Activated CD4-positive, alpha-beta T cell treated with anti-CD3 and anti-CD28 coated beads, Interleukin-2, amount 50 U/mL, for 16 hours (primary cell): ENCODE results near the gene MAN2A1.

Experiments
- DNase-seq: peaks from one replicate; pipeline ENCODE4 v3.0.0-alpha.2; 2020

Gene MAN2A1

GRCh38 chr5:109708813-109709212, 19.1 kb downstream of the MAN2A1 start:
- no peak for DNase-seq

- DNase-seq: no peak
Observed at GRCh38 chr5:109709225-109709624, 19.5 kb downstream of the MAN2A1 start.

- DNase-seq: no peak
Observed at GRCh38 chr5:109711673-109712072, 21.9 kb downstream of the MAN2A1 start.

GRCh38 chr5:109713453-109713852, 23.7 kb downstream of the MAN2A1 start:
- DNase-seq: no peak

- DNase-seq: no peak
Observed at GRCh38 chr5:109714592-109714991, 24.9 kb downstream of the MAN2A1 start.

- DNase-seq: no peak
Observed at GRCh38 chr5:109718216-109718615, 28.5 kb downstream of the MAN2A1 start.

- DNase-seq: no peak
Observed at GRCh38 chr5:109718632-109719031, 28.9 kb downstream of the MAN2A1 start.

- DNase-seq: no peak
Observed at GRCh38 chr5:109719978-109720377, 30.3 kb downstream of the MAN2A1 start.

- no peak for DNase-seq
Observed at GRCh38 chr5:109721741-109722140, 32.0 kb downstream of the MAN2A1 start.

- DNase-seq: no peak
Observed at GRCh38 chr5:109723606-109724005, 33.9 kb downstream of the MAN2A1 start.

- DNase-seq: no peak
Observed at GRCh38 chr5:109725135-109725534, 35.4 kb downstream of the MAN2A1 start.

- DNase-seq: no peak
Observed at GRCh38 chr5:109739741-109740728, 50.3 kb downstream of the MAN2A1 start.

GRCh38 chr5:109740966-109741365, 51.2 kb downstream of the MAN2A1 start:
- no peak for DNase-seq

GRCh38 chr5:109741390-109741789, 51.7 kb downstream of the MAN2A1 start:
- no peak for DNase-seq

GRCh38 chr5:109743041-109743531, 53.4 kb downstream of the MAN2A1 start:
- no peak for DNase-seq

- DNase-seq: no peak
Observed at GRCh38 chr5:109743770-109744212, 54.1 kb downstream of the MAN2A1 start.

GRCh38 chr5:109744261-109744660, 54.5 kb downstream of the MAN2A1 start:
- no peak for DNase-seq

- DNase-seq: no peak
Observed at GRCh38 chr5:109748546-109748945, 58.8 kb downstream of the MAN2A1 start.

GRCh38 chr5:109750463-109750862, 60.7 kb downstream of the MAN2A1 start:
- no peak for DNase-seq

- no peak for DNase-seq
Observed at GRCh38 chr5:109753279-109753678, 63.6 kb downstream of the MAN2A1 start.

GRCh38 chr5:109754319-109754718, 64.6 kb downstream of the MAN2A1 start:
- no peak for DNase-seq

GRCh38 chr5:109755761-109756160, 66.0 kb downstream of the MAN2A1 start:
- DNase-seq: no peak

GRCh38 chr5:109756543-109757185, 66.9 kb downstream of the MAN2A1 start:
- no peak for DNase-seq

GRCh38 chr5:109757490-109757889, 67.8 kb downstream of the MAN2A1 start:
- DNase-seq: no peak
